ENCODE data around the gene GPR4. TPM values are rescaled to one million over a fixed set of nuclear protein-coding genes. Genes with fewer than 3 reads are reported as not detected.

The GPR4 gene
- total and polyA plus RNA-seq, 2 of the 4 experiments (the other 2 are of a cell fraction), result 0.02 TPM; not detected in 1

DNA sequence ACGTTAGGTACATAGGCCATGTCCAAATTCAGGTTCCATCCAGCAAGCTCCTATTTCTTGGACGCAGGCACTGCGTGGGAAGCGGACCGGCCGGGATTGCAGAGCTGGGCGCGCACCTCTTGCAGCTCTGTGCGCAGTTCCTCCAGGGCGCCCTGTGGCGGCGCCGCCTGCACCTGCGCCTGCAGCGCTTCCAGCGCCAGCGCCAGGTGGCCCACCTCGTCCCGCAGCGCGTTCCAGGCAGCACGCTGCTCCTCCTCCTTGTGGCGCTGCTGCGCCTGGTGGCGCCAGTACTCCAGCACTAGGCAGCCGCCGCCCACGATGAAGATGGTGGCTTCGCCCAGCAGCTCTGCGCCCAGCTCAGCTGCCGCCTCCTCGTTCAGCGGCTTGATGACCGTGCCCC is 48.5 kb downstream of the GPR4 start:
- H3K18ac ChIP-seq (ENCODE audit: low read depth, low read length), result no peak overlapping the region
- H3K27me3 ChIP-seq (ENCODE audit: control insufficient read depth, insufficient read depth, low read length), result no peaks in the 10 kb centered on the region
- no peak overlapping the region for H2AK9ac ChIP-seq (replicated peaks; ENCODE audit: low read depth, low read length, poor library complexity)
- BruUV-seq (replicated peaks), result no TSS peak
- H2BK20ac ChIP-seq (ENCODE audit: low read depth, low read length), result no peak overlapping the region
- no peak overlapping the region for H4K8ac ChIP-seq (ENCODE audit: low read depth in 2 of 2, low read length in 2 of 2)
- H3K4me2 ChIP-seq (ENCODE audit: low read depth, low read length), result no peak overlapping the region
- no peak overlapping the region for H3K23ac ChIP-seq (ENCODE audit: low read depth, low read length)
- no peak overlapping the region for H4K5ac ChIP-seq (ENCODE audit: low read depth, low read length)
- dilution Hi-C loops (cut with HindIII; ENCODE audit: low sequenced_read_pairs, unreplicated experiment), result no loop called here
- POLR2A ChIA-PET (ENCODE audit: unreplicated experiment), result no interaction called here
- H3K14ac ChIP-seq (replicated peaks; ENCODE audit: low read depth, low read length), result no peak overlapping the region
- ATAC-seq (ENCODE audit: low read depth) (no peak), DNase-seq (no peak)
- H2BK15ac ChIP-seq (ENCODE audit: low read depth, low read length), result no peak overlapping the region
- H3K36me3 ChIP-seq (ENCODE audit: control insufficient read depth, insufficient read depth, low read length), result peaks cover 5% of the 10 kb centered on the region
- CTCF ChIA-PET, result no interaction called here
- intact Hi-C loops (cut with micrococcal nuclease), result no loop called here
- H2BK5ac ChIP-seq (ENCODE audit: low read depth, low read length, poor library complexity, severe bottlenecking), result no peak overlapping the region
- H2AK5ac ChIP-seq (ENCODE audit: low read depth, low read length), result no peak overlapping the region
- no peaks in the 10 kb centered on the region for H3K9me1 ChIP-seq (ENCODE audit: insufficient read depth, low read length)
- H4K91ac ChIP-seq (ENCODE audit: insufficient read depth, low read depth, low read length), result no peak overlapping the region
- no peaks in the 10 kb centered on the region for H3K9me3 ChIP-seq (ENCODE audit: control insufficient read depth, insufficient read depth, low read length)
- no peak overlapping the region for H3K4me3 ChIP-seq (ENCODE audit: insufficient read depth, low read depth, low read length)
- H3K79me1 ChIP-seq (ENCODE audit: low read depth in 1 of 2, low read length in 2 of 2), result peaks cover 0 to 6% of the 10 kb centered on the region in 2 experiments; a peak in 2 of 4 replicates
- no peak overlapping the region for H2BK120ac ChIP-seq (ENCODE audit: low read depth, low read length)
- WGBS, 2 experiments (ENCODE audit: extremely low coverage in 2 of 2, insufficient read length in 1 of 2), result 61% methylated on average over 32 of the region's 34 CpGs; no CpG with 5 or more reads in 1 of the 2 experiments
- TF ChIP-seq BHLHE40 (IDR thresholded peaks at IDR 0.05; ENCODE audit: low read depth, low read length) (no peak), MXI1 (IDR thresholded peaks at IDR 0.05; ENCODE audit: borderline replicate concordance, low read depth, low read length) (no peak), MAZ (IDR thresholded peaks at IDR 0.05; ENCODE audit: borderline replicate concordance, low read depth, low read length) (no peak), RFX5 (IDR thresholded peaks at IDR 0.05; ENCODE audit: low read depth, low read length) (no peak), FOS (IDR thresholded peaks at IDR 0.05; ENCODE audit: low read depth, low read length) (no peak), RAD21 (IDR thresholded peaks at IDR 0.05; ENCODE audit: low read length) (no peak), CHD1 (IDR thresholded peaks at IDR 0.05; ENCODE audit: low read depth, low read length) (no peak), RCOR1 (IDR thresholded peaks at IDR 0.05; ENCODE audit: insufficient replicate concordance, low read length) (no peak), NFE2L2 (IDR thresholded peaks at IDR 0.05; ENCODE audit: low read depth, low read length) (no peak), MAFK (IDR thresholded peaks at IDR 0.05; ENCODE audit: low read depth, low read length) (no peak), SMC3 (IDR thresholded peaks at IDR 0.05; ENCODE audit: low read depth, low read length) (no peak), CEBPB (IDR thresholded peaks at IDR 0.05; ENCODE audit: low read depth, low read length) (no peak)
- TF ChIP-seq, protein P1, sequence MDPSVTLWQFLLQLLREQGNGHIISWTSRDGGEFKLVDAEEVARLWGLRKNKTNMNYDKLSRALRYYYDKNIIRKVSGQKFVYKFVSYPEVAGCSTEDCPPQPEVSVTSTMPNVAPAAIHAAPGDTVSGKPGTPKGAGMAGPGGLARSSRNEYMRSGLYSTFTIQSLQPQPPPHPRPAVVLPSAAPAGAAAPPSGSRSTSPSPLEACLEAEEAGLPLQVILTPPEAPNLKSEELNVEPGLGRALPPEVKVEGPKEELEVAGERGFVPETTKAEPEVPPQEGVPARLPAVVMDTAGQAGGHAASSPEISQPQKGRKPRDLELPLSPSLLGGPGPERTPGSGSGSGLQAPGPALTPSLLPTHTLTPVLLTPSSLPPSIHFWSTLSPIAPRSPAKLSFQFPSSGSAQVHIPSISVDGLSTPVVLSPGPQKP (IDR thresholded peaks at IDR 0.05; ENCODE audit: borderline replicate concordance, low read depth, low read length), result no peak
- in situ Hi-C loops (cut with MboI; ENCODE audit: low sequenced_read_pairs), result no loop called here
- H2AFZ ChIP-seq (replicated peaks; ENCODE audit: low read length, poor library complexity), result no peak overlapping the region
- H3K4ac ChIP-seq (ENCODE audit: low read depth, low read length), result no peak overlapping the region
- no peak overlapping the region for H3K9ac ChIP-seq (ENCODE audit: low read depth, low read length)
- no peak overlapping the region for H3K56ac ChIP-seq (ENCODE audit: extremely low read depth, insufficient read depth, low read length)
- H3K4me1 ChIP-seq (ENCODE audit: control insufficient read depth, insufficient read depth, low read length), result no peaks in the 10 kb centered on the region
- 0 out of 2 replicates have a peak, but pooled peaks cover 2% of the 10 kb centered on the region for H4K20me1 ChIP-seq (ENCODE audit: insufficient read depth, low read length)
- no peak overlapping the region for H3K27ac ChIP-seq (ENCODE audit: insufficient read depth, low read length)
